Right lobe of liver (tissue), 4 donors: ENCODE measurements around the gene DZIP1.

ENCODE experiments used
- CTCF ChIP-seq, 4 donors: fragments of 200-600 bp in 3 of 4; fragments of 450-650 bp in 1 of 4; IDR thresholded peaks; one replicate each; pipeline versions ENCODE4 v1.5.1 to v1.8.0; 2016 to 2022; ENCODE audit warnings: antibody characterized with exemption in 4 of 4, mild to moderate bottlenecking in 2 of 4
- POLR2A ChIP-seq: fragments of 450-650 bp; IDR thresholded peaks from one replicate; pipeline ENCODE4 v1.6.1; 2017; ENCODE audit warnings: antibody characterized with exemption, mild to moderate bottlenecking
- donor health status: DM: no; HTN: no; CAD: no.
- donor health status: DM: no; HTN: no; CAD: no.
- donor health status: DM: no; HTN: yes; CAD: no.

- TF ChIP-seq CTCF (IDR thresholded peaks at IDR 0.05) (no peak), POLR2A (no peak)
Observed at GRCh38 chr13:95596701-95597100, 47.8 kb downstream of the DZIP1 start.
